Neural crest cell (in vitro differentiated cells): Measurements from ENCODE around the gene RAMAC. TPM values are rescaled to one million over a fixed set of nuclear protein-coding genes. Genes with fewer than 3 reads are reported as not detected.
"Not testable (repeated sequence)": the region's sequence is repeated elsewhere in the genome, so short reads cannot be mapped to it uniquely, and the experiment has no call there.

Source experiments
- DNase-seq: peaks from one replicate; pipeline ENCODE4 v3.0.0; 2021; ENCODE audit warnings: low read depth, mixed read lengths, low spot score
- H3K27ac Mint-ChIP-seq: one replicate; pipeline ENCODE4 v1.8.0; 2021; ENCODE audit warnings: mild to moderate bottlenecking, mixed read lengths; ENCODE audit not compliant: unreplicated experiment
- H3K27me3 Mint-ChIP-seq: 2 replicates; pipeline ENCODE4 v1.8.0; 2021; ENCODE audit warnings: low read depth, mild to moderate bottlenecking, mixed read lengths
- H3K36me3 Mint-ChIP-seq: 2 replicates; pipeline ENCODE4 v1.8.0; 2021; ENCODE audit warnings: low read depth, mild to moderate bottlenecking, mixed read lengths
- H3K4me1 Mint-ChIP-seq: 2 replicates; pipeline ENCODE4 v1.8.0; 2021; ENCODE audit warnings: mixed read lengths
- H3K4me3 Mint-ChIP-seq: one replicate; pipeline ENCODE4 v1.8.0; 2021; ENCODE audit warnings: mild to moderate bottlenecking, mixed read lengths
- H3K9me3 Mint-ChIP-seq: 2 replicates; pipeline ENCODE4 v1.8.0; 2021; ENCODE audit warnings: mixed read lengths
- CTCF ChIP-seq: fragments of 200-600 bp; sonication (generic); conservative IDR thresholded peaks from 2 replicates; pipeline ENCODE4 v1.5.0; 2021; ENCODE audit warnings: antibody characterized with exemption, mild to moderate bottlenecking
- total RNA-seq: library from RNA; stranded (reverse); gene quantifications from 2 replicates; pipeline ENCODE4 v1.2.1, GENCODE V29; 2021

Gene RAMAC
- total RNA-seq, 1 donor from 2014 or later: 25.4 TPM

GRCh38 chr15:82993144-82993543 is 7.1 kb downstream of the RAMAC start:
- H3K36me3 Mint-ChIP-seq: peaks cover 12% of the 10 kb centered on the region
- no peak for TF ChIP-seq CTCF
- no peaks in the 10 kb centered on the region for H3K9me3 Mint-ChIP-seq
- no peak overlapping the region for H3K27ac Mint-ChIP-seq
- H3K27me3 Mint-ChIP-seq: no peaks in the 10 kb centered on the region
- DNase-seq: no peak
- H3K4me3 Mint-ChIP-seq: no peak overlapping the region
- H3K4me1 Mint-ChIP-seq: no peaks in the 10 kb centered on the region

GRCh38 chr15:82995076-82995475 is 9.1 kb downstream of the RAMAC start:
- Mint-ChIP-seq H3K4me3 (no peak overlapping the region), H3K4me1 (no peaks in the 10 kb centered on the region), H3K36me3 (peaks cover 8% of the 10 kb centered on the region), H3K9me3 (no peaks in the 10 kb centered on the region), H3K27me3 (no peaks in the 10 kb centered on the region), H3K27ac (no peak overlapping the region)
- no peak for DNase-seq
- TF ChIP-seq CTCF: no peak

- Mint-ChIP-seq H3K4me3 (no peak overlapping the region), H3K27me3 (no peaks in the 10 kb centered on the region), H3K4me1 (no peaks in the 10 kb centered on the region), H3K27ac (peak overlapping the region; percentile 35), H3K9me3 (no peaks in the 10 kb centered on the region), H3K36me3 (peaks cover 6% of the 10 kb centered on the region)
- TF ChIP-seq CTCF: no peak
- DNase-seq: no peak
Measured at GRCh38 chr15:82995938-82996337, 9.9 kb downstream of the RAMAC start.

- no peak for TF ChIP-seq CTCF
- peaks cover 3% of the 10 kb centered on the region for H3K36me3 Mint-ChIP-seq
- no peak overlapping the region for H3K4me3 Mint-ChIP-seq
- H3K27ac Mint-ChIP-seq: no peak overlapping the region
- DNase-seq: no peak
- H3K9me3 Mint-ChIP-seq: no peaks in the 10 kb centered on the region
- no peaks in the 10 kb centered on the region for H3K4me1 Mint-ChIP-seq
- H3K27me3 Mint-ChIP-seq: no peaks in the 10 kb centered on the region
Measured at GRCh38 chr15:82999426-82999825, 13.4 kb downstream of the RAMAC start.

DNA sequence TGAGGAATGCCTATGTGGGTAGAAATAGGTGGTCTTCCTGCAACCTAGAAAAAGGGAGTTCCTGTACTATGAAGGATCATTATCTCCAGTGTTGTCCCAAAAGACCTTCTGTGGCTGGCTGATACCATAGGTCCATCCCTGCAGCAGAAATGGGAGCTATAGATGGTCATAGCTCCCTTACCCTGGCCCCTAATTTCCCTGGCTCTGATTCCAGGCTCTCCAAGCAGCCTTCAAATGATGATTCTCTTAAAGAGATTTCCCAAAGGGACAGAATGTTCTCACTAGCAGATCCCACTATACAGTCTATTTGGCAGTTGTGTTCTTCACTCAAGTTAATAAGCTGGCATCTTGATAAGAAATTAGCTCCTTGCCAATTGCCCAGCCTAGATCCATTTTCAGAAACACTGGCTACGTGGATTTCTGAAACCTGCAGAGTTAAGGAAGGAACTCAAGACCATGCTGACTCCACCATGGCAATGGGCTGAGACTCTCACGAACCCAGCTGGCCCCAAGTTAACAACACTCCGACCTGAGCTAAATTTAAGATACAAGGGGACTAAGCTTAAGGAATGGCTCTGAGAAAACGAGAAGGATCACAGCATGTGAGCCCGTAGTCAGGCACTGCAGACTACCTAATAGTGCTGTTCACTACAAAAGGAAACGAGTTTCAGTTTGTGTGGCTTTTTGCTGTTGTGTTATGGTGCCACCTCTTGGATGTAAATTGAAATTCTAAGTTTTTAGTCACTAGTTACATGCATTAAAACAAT is 14.1 kb downstream of the RAMAC start:
- Mint-ChIP-seq H3K9me3 (no peaks in the 10 kb centered on the region), H3K4me3 (no peak overlapping the region), H3K27me3 (no peaks in the 10 kb centered on the region), H3K27ac (no peak overlapping the region), H3K4me1 (no peaks in the 10 kb centered on the region), H3K36me3 (peaks cover 3% of the 10 kb centered on the region)
- peak; percentile 70 for TF ChIP-seq CTCF
- no peak for DNase-seq

GRCh38 chr15:83000672-83001031 is 14.6 kb downstream of the RAMAC start:
- not testable (repeated sequence) for H3K9me3 Mint-ChIP-seq, DNase-seq, H3K27ac Mint-ChIP-seq, H3K4me3 Mint-ChIP-seq, H3K27me3 Mint-ChIP-seq, H3K4me1 Mint-ChIP-seq, H3K36me3 Mint-ChIP-seq
